Measurements from ENCODE around the gene LHFPL3.

Gene LHFPL3

DNA sequence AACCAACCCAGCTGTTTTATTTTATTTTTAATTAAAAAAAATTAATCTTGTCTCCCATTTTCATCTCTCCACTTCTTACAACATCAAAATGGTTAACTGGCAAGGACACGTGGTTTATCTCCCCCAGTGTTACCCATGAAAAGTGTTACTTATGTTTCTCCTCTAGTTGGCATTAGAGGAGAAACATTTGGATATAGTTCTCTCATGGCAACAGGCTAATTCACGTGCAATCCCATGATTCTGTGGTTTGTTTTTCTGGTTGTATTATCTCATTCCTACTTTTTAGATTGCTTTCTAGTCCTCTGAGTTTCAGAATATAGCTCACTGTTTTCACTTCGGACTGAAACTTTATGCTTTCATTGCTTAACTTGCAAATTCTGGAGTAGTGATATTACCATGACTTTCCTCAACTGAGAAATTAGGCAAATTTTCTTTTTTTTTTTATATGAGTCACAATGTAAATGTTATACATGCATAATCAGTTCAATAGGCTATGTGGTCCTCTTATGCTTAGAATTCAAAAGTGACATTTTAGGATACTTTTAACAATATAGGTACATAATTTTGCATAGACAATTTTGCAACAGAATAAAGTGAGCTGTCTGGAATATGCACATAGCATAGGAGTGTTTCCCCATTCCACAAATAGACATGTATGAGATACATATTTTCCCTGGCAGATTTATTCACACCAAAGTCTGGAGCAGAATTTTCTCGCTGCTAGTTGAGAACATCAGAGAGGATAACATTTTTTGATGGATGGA, 43.0 kb downstream of the LHFPL3 start:
- DNase-seq (ENCODE audit: low read depth in 3 of 3), result no peak

DNA sequence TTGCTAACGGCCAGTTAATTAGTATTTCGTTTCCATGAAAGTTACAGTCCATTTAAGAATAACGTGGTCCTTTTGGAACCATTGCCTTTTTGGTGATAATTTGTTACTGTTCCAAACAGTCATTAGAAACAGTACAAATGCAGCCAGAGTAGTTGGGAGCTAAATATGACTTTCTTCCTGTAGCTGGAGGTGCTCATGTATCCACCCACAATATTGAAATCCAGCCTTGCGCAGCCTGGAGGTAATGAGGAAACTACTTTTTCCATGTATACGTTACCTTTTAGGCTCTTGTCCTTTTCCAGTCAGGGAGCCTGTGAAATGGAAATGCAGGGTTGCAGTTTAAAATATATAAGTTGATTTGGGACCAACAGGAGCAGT, 43.6 kb downstream of the LHFPL3 start:
- DNase-seq (ENCODE audit: low read depth in 3 of 3), result no peak

DNA sequence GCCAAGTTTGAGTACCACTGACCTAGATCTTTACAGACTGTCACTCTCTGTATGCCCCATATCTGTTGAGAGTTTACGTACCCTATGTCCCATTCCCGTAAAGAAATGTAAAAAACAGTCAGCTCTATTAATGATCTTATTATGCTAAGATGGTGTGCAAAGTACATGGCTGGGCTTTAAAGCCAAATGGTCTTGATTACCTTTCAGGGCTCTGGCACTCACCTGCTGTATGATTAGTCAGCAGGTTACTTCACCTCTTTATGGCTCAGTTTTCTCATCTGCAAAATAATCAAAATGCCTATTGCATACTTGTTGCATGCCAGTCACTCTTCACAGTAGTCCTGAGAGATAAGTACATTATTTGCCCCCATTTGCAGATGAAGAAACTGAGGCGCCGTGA, 54.2 kb downstream of the LHFPL3 start:
- DNase-seq (ENCODE audit: low read depth in 3 of 3), result no peak

DNA sequence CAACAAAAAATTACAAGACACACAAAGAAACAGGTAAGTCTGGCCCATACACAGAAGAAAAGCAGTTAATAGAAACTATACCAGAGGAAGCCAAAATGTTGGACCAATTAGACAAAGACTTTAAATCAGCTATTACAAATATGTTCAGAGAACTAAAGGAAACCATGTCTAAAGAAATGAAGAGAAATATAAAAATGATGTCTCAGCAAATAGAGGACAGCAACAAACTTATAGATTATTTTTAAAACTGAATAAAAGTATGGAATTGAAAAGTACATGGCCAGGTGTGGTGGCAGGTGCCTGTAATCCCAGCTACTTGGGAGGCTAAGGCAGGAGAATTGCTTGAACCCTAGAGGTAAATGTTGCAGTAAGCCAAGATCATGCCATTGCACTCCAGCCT, 58.5 kb downstream of the LHFPL3 start:
- no peak for DNase-seq (ENCODE audit: low read depth in 3 of 3)

DNA sequence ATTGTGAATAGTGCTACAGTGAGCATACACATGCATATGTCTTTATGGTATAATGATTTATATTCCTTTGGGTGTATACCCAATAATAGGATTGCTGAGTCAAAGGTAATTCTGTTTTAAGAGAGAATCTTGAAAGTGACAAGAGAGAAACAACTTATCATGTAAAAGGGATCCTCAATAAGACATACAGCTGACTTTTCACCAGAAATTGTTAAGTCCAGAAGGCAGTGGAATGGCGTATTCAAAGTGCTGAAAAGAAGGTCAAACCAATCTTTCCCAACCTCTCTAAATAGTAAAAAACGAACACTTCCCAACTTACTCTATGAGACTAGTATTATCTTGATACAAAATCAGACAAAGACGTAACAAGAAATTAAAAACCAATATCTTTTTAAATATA, 59.8 kb downstream of the LHFPL3 start:
- DNase-seq (ENCODE audit: low read depth in 3 of 3), result no peak

DNA sequence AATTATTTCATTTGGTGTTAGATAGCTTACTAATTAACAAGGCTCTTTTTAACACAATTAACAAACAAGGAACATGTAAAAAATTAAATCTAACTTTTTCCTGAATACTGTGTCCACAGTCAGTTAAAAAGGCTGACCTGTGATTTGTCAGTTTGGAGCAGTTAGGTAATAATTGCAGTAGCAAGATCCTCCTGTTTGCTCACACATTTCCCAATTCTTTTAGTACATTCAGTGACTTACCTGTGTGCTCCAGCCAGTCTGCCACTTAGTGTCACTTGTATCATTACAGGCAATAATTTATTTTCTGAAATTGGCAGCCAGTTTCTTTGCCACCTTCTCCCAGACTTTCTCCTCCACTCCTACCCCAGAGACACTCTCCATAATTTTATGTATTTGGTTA, 66.8 kb downstream of the LHFPL3 start:
- no peak for DNase-seq (ENCODE audit: low read depth in 3 of 3)

DNA sequence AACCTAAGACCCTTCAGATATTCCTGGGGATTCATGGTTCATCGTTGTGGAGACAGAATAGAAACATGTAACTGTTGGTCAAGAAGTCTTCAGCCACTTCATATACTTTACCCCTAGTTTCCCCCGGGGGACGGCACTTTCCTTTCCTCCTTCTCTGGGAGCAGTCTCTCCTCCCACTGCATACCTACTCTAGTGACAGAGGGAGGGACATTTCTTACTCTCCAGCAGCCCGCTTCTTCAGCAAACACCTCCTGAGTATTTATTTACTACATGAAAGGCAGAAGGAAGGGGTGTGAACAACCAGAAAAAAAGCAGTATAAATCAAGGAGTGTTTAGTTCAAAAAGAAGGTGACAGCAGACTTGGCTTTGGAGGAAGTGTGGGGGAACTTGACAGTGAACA, 69.0 kb downstream of the LHFPL3 start:
- DNase-seq (ENCODE audit: low read depth in 3 of 3), result no peak

DNA sequence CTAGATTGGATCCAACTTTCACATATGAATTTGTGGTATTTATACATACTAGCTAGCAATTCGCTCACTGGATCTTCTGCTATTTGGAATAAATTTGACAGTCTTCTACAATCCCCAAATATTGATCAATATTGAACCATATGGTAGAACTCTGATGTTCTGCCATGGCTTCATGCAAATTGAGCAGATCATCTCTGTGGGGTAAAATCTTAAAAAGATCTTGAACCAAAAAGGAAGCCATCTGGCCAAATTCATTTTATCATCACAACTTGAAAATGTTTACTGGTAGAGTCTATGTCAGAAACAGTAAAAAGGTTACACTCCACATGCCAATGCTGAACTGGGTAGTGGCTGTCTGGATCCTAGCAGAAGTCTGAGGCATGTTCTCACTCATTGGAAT, 80.0 kb downstream of the LHFPL3 start:
- DNase-seq (ENCODE audit: low read depth in 3 of 3), result no peak

DNA sequence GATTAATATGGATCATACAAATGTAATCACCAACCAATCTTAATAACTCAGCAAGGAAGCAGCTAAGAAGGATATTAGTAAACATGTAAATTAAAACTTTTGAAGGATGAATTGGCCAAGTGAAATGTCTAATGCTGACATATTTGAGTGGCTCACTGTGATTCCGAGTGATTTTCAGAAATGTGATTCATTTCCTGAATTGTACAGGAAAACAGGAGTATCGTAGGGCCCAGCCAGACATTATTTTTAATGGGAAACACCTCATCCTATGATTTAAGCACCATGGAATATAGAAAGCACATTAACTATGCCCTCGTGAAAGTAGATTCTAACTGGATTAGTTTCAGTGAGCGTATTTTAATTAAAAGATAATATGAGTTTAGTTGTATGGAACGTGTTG, 82.3 kb downstream of the LHFPL3 start:
- DNase-seq (ENCODE audit: low read depth in 3 of 3), result no peak

DNA sequence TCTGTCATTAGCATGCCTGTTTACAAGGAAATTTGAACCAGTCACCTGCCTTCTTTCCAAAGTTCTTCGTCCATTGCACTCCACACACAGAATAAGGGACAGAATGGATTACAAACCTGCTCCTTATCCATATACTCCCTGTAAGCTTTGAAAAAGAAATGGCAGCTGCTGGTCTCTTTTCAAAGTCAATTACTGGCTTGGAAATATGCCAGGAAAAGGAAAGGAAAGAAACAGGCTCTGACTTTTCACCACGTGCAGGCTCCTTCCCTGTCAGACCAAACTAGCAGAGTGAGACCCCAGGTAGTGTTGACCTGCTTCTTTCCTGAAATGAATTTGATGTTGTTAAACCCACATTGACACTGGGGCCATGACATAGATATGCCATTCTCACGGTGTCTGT, 84.5 kb downstream of the LHFPL3 start:
- DNase-seq (ENCODE audit: low read depth in 3 of 3), result no peak

DNA sequence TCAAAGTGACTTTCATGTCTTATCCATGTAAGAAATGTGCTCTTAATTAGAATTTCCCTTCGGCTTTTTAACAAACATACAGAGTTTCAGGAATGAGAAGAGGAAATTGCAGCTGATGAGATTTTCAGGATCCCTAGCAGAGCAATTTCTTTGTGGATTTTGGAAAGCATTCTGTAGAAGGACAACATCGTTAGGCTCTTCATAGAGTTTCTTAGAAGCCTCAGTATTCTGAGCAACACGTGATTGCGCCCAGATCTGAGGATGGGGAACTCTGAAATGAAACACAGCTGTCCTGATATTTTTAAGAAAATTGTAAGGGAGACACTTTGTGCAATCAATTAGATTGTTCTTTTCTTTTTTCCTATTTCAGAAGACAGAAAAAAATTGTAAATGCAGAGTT, 85.8 kb downstream of the LHFPL3 start:
- DNase-seq (ENCODE audit: low read depth in 3 of 3), result no peak

DNA sequence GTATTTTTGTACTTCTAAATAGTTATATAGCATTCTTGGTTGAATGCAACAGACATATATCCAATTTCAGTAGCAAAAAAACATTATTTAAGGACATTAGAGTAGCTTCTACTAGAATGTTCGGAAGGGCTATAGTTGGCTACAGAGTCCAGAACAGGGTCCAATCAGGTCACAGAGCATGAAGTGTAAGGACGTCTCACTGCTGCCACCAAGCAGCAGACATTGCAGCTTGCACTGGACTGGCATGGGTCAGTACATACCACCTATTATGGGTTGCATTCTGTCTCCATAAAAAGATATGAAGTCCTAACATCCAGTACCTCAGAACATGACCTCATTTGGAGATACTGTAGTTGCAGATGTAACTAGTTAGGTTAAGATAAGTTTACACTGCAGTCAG, 87.3 kb downstream of the LHFPL3 start:
- DNase-seq (ENCODE audit: low read depth in 3 of 3), result no peak

DNA sequence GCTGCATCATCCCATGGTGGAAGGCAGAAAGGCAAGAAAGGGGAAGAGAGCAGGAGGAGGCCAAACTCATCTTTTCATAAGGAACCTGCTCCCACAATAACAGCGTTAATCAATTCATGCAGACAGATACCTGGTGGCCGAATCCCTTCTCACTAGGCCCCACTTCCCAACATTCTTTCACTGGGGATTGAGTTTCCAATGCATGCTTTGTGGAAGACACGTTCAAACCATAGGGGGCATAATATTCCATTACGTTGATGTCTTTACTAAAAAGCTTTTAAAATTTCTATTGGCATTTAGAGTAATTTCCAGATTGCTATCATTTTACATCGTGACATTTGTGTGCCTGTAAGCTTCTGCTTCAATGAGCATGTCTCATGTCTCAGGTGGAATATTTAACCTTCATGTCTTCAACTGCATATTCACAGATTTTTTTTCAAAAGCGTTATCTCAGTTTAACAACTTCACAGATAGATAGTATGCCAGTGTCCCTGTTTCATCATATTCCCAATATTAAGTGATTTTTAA, 88.5 kb downstream of the LHFPL3 start:
- DNase-seq (ENCODE audit: low read depth in 3 of 3), result no peak

DNA sequence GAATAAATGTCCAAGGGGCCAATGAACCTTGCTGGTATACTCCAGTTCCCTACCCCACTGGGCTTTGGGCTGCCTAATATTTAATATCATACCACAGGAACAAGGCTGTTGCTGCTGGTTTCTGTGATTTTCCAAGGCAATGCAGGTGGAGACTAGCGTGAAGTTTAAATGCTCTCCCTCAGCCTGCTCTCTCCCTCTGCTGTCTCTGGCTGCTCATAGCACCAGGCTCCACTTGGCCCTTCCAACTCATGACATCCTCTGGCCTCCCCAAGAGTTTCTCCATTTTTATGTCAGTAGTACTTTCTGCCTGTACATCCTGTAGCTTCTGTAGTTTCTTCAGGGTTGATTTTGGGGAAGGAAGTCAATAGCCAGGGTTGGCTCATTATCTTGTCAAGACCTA, 103.5 kb downstream of the LHFPL3 start:
- no peak for DNase-seq (ENCODE audit: low read depth in 3 of 3)

DNA sequence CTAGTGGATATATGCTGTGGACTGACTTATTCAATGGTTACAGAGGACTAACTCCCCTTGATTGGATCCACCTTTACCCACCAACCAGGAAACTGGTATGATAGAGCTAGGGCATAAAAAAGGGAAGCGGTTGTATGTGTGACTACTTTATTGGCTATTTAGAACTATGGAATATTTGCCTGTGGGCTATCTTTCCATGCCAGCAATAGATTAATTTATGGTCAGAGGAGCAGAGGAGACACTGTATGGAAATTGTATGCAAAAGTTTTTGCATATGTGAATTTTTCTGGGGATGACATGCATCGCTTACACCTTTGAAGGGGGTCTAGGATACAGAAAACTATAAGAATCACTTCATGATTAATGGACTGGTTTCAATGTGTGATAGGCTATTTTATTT, 105.7 kb downstream of the LHFPL3 start:
- no peak for DNase-seq (ENCODE audit: low read depth in 3 of 3)

DNA sequence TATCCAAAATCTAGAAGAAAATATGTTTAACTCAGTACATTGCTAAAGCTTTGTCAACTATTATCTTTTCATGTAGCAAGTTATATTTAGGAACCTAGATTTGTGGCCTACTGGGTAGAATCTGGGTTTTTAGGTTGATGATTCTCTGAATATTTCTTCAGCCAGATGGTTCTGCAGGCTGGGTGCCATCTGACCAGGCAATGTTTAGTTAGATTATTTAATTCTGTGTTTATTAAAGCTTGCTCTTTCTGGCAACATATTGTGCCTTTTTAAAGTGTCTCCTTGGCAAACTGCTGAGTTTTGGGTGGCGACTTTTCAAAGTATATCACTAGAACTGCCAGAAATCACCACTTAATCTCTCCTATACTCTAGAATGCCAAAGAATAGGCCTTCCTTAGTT, 114.1 kb downstream of the LHFPL3 start:
- no peak for DNase-seq (ENCODE audit: low read depth in 3 of 3)

DNA sequence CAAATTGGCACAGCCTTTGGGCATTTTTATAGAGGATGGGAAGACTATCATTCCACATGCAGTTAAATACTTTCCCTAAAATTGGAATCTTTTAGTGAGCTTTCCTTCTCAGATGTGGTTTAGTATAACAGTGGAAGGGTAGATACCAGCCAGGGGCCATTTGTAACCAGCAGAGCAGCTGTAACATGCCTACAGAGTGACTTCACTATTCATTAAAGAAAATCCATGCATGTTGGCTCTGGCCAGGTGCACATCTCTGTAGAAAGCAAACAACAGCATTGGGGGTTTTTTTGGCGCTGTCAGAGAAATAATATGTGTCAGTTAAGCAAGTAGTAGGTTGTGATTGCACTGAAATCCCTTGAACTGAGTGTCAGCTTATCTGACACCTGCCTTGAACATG, 115.6 kb downstream of the LHFPL3 start:
- DNase-seq (ENCODE audit: low read depth in 3 of 3), result no peak

DNA sequence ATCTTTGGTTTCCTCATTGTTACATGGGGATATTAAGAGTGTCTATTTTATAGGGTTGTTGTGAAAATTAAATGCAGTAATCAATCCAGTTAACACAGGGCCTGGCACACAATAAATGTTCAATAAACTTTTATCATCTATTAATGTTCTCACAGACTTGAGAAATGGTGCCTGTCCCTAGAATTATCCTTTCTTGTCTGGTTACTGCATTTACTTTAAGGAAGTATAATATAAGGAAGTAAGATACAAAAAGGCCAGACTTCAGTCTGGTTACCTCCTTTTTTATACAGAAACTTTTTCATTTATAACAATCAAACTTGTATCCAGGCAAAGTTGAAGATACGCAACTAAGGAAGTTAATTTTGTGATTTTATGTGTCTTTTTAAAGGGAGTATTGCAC, 117.0 kb downstream of the LHFPL3 start:
- DNase-seq (ENCODE audit: low read depth in 3 of 3), result no peak

DNA sequence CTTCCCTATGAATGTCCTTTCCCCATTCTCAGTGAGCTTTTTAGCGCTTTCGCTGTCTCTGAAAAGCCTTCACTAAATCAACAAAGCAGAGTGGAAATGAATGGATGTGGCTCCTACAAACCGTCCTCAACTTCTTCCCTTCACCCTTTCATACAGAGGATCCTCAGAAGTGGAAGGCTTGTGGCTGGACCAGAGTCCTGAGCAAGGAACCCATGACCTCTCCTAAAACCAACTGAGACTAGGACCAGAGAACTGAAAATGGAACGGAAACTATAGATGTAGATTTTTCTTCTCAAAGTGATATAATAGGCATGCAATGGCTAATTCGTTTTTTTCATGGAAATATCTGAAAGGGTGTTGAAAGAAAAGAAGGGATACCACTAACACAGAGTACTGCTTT, 122.5 kb downstream of the LHFPL3 start:
- DNase-seq (ENCODE audit: low read depth in 3 of 3), result no peak

DNA sequence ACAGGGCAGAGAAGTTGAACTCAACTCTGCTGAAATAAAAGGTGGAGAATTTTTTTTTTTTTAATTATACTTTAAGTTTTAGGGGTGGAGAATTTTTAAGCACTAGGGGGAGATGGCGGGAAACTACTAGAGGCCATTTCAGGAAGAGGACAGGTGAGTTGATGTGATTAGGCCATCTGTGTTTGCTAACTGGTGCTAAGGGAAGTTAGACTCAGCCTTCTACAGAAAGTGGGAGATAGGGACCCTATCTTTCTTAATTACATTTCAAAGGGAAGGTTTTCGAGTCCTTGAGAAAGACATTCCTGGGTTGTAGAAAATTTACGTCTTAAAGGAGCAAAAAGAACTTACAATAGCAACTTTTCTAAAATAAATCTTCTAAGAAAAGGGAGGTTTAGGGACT, 124.8 kb downstream of the LHFPL3 start:
- no peak for DNase-seq (ENCODE audit: low read depth in 3 of 3)

DNA sequence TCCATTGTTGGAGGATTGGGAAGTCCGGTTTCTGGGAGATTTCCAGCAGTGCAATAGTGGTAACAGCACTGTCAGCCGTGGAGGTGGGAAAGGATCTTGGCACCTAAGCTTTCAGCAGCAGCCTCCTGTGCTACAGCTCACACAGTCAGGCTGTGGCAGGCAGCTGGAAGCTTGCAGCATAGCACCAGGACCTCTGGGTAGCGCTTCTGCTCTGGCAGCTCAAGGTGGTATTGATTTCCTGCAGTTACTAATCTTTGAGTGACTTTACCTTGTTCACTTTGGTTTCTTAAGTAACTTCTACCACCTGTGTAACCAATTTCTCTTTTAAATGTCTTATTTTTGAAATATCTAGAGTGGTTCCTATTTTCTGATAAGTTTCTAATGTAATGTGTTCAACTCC, 130.5 kb downstream of the LHFPL3 start:
- DNase-seq (ENCODE audit: low read depth in 3 of 3), result no peak

DNA sequence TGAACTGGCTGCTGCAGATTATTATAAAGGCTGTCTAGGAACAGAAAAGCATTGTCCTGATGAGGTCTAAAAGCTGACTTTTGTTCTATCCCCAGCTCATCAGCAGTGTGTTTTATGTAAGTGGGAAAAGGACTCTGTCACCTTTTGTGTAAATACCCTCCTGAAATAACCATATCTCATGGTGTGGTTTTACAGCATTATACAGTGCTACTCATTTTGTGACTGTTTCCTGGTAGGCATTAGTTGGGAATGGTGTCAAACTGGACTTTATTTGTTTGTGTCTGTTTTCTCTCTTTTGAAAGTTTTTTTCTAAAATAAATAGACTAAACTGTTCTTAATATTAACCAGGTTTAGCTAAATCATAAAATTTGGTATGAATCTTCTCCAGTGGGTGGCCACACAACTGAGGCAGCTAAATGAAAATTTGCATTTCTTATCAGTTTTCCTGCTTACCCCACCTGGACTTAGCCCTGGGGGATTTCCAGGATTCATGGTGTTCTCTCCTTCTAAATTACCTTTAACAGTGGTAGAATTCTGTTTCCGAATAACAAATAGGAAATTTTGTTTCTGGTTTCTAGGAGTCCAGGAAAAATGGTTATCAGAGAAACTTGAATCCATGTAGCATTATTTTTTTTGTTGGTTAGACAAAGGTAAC, 140.9 kb downstream of the LHFPL3 start:
- no peak for DNase-seq (ENCODE audit: low read depth in 3 of 3)

DNA sequence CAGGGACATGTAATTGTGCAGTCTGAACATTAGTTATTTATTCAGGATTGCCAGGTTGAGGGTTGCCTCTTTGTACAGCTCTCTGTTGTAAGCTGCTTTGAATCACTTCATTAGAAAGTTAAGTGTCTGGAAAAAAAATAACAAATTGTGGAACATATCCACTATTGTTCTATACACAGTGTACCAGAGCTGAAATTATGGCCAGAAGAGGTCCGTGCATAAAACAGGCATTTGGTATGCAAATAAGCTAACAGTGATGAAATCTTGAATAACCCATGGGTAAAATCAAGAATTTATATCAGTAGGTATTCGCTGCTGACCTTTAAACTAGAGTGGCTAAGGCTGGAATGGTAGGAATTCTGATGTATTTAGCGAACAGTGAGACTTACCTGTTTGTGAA, 152.1 kb downstream of the LHFPL3 start:
- DNase-seq (ENCODE audit: low read depth in 3 of 3), result no peak
